K562 (cell line): ENCODE measurements around the gene SYDE1. TPM values are rescaled to one million over a fixed set of nuclear protein-coding genes. Genes with fewer than 3 reads are reported as not detected.
A peak's percentile ranks its signal among the peaks of the same experiment; 100 is the strongest.

ENCODE experiments used
- polyA plus RNA-seq, 8 experiments: library from polyadenylated mRNA; depleted of rRNA in 4 of 8; stranded (reverse) in 5 of 8; unstranded in 3 of 8; fragments of >200 nt; fragmentation: Nextera tagmentation in 2 of 8; fragmentation: Illumina TruSeq in 1 of 8; extraction: Ambion mirVana in 2 of 8; extraction: Trizol in 1 of 8; gene quantifications; 2 replicates each; pipeline versions ENCODE4 v1.2.1 to v1.2.3, GENCODE V29; 2011 to 2014; ENCODE audit warnings: inconsistent platforms in 1 of 8, missing spikeins in 1 of 8
- total RNA-seq, 7 experiments: library from RNA; depleted of rRNA in 6 of 7; stranded (reverse); fragments of >200 nt in 6 of 7; fragmentation: Illumina TruSeq in 2 of 7; extraction: Trizol in 2 of 7; gene quantifications; 2 replicates each; pipeline versions ENCODE4 v1.2.1 to v1.2.3, GENCODE V29; 2011 to 2021; ENCODE audit warnings: low replicate concordance in 1 of 7
- TF ChIP-seq, protein P1 (sequence below), 2 experiments: fragments of 450-650 bp; formaldehyde crosslinking in 1 of 2; IDR thresholded peaks; 2 replicates each; pipeline versions ENCODE4 v1.4.0 to v1.6.1; 2014 to 2020; ENCODE audit warnings: mild to moderate bottlenecking in 2 of 2, borderline replicate concordance in 1 of 2, low read depth in 1 of 2

SYDE1 gene
- total and polyA plus RNA-seq, 9 of the 15 experiments (the other 6 are each of a cell fraction or from before 2014, with no cell fraction given), result 0.04 TPM; not detected in 8

GRCh38 chr19:15101479-15102082 is 5.6 kb upstream of the SYDE1 start (continued):
- TF ChIP-seq, protein P1, sequence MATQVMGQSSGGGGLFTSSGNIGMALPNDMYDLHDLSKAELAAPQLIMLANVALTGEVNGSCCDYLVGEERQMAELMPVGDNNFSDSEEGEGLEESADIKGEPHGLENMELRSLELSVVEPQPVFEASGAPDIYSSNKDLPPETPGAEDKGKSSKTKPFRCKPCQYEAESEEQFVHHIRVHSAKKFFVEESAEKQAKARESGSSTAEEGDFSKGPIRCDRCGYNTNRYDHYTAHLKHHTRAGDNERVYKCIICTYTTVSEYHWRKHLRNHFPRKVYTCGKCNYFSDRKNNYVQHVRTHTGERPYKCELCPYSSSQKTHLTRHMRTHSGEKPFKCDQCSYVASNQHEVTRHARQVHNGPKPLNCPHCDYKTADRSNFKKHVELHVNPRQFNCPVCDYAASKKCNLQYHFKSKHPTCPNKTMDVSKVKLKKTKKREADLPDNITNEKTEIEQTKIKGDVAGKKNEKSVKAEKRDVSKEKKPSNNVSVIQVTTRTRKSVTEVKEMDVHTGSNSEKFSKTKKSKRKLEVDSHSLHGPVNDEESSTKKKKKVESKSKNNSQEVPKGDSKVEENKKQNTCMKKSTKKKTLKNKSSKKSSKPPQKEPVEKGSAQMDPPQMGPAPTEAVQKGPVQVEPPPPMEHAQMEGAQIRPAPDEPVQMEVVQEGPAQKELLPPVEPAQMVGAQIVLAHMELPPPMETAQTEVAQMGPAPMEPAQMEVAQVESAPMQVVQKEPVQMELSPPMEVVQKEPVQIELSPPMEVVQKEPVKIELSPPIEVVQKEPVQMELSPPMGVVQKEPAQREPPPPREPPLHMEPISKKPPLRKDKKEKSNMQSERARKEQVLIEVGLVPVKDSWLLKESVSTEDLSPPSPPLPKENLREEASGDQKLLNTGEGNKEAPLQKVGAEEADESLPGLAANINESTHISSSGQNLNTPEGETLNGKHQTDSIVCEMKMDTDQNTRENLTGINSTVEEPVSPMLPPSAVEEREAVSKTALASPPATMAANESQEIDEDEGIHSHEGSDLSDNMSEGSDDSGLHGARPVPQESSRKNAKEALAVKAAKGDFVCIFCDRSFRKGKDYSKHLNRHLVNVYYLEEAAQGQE (IDR thresholded peaks at IDR 0.05; ENCODE audit: borderline replicate concordance), result peak; percentile 25; the same call in 1 of the 2 replicates
- TF ChIP-seq, protein P1 (CRISPR knock-in tag; IDR thresholded peaks at IDR 0.05; ENCODE audit: low read depth), result no peak
